ENCODE data around the gene ESR1.

DNA sequence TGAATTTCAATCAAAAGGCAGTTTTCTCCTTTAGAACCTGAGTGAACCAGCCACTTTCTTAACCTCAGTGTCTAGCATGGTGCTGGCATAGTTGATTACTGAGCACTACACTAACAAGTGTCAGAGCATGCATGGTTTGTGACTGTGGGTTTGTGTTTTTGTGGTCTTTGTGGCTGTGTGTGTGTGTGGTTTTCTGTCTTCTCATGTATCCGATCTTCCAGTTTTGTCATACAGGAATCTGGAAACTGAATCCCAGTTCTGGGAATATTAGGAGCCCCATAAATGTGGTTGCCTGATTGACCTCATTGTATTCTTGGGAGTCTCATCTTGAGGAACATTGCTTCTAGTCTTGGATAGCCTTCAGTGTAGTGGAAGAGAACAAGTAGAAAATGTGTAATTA lies 73.7 kb downstream of the ESR1 start:
- TF ChIP-seq CTCF (conservative IDR thresholded peaks at IDR 0.05 in 1 of 2, IDR thresholded peaks at IDR 0.05 in 1 of 2; ENCODE audit: extremely low read depth in 1 of 2, insufficient read depth in 1 of 2, low read depth in 1 of 2, low read length in 2 of 2) (no peak), EZH2 (IDR thresholded peaks at IDR 0.05; ENCODE audit: borderline replicate concordance, low read length) (no peak)
